ENCODE results near the gene ANKH.

Gene ANKH

DNA sequence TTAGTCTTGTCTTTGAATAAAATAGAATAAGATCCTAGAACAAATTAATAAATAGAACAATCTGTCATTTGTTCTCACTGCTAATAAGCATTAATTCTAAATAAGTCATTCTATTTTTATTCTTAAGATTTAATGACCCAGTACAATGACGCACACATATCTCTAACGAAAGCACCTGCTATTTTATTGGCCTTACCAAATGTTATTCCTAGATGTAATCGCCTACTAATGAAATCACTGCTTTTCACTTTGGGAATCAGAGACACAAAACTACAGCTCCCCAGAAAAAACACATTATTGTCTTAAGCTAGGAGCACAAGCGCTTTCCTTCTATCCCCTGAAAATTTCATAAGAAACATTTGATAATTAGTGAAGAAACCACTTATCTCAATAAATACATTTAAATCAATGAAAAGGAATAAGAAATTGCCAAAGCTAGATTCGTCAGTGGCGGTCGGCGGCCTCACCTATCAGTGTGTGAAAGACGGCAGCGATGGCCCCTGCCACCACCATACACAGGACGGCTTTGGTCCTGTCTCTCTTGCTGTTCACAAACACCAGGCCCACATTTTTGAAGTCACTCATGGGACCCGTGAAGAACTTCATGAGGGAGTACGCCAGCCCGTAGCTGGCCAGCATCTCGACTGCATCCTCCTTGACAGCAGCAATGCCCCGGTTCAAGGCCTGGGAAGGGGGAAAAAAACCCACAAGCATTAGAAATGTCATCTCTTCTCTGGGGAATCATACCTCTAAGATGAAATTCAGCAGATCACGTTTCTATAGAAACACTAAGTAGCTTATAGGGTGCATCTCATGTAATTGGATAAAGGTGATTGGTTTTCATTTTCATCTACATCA is 102.8 kb downstream of the ANKH start:
- Histone ChIP-seq H3K79me2 (ENCODE audit: insufficient read depth, low read length) (peaks cover 16% of the 10 kb centered on the region), H3K27ac (ENCODE audit: low read length) (no peak overlapping the region), H4K20me1 (ENCODE audit: insufficient read depth, low read length) (peaks cover 12% of the 10 kb centered on the region; the same call in 1 of the 2 replicates), H3K4me2 (ENCODE audit: insufficient read depth, low read length) (no peak overlapping the region), H3K36me3 (ENCODE audit: insufficient read depth, low read length) (peaks cover 26% of the 10 kb centered on the region), H3K4me1 (ENCODE audit: insufficient read depth, low read length) (no peaks in the 10 kb centered on the region), H3K9me3 (ENCODE audit: insufficient read depth, low read length, severe bottlenecking) (no peaks in the 10 kb centered on the region), H3K27me3 (ENCODE audit: insufficient read depth, low read length, poor library complexity) (no peaks in the 10 kb centered on the region), H3K4me3 (ENCODE audit: low read depth in 1 of 2, low read length in 2 of 2) (no peak overlapping the region), H2AFZ (ENCODE audit: low read depth, low read length) (no peak overlapping the region), H3K9ac (ENCODE audit: low read depth, low read length) (no peak overlapping the region)
- DNase-seq: no peak
- ATAC-seq (ENCODE audit: insufficient read depth, low read depth): no peak
- TF ChIP-seq, protein P1, sequence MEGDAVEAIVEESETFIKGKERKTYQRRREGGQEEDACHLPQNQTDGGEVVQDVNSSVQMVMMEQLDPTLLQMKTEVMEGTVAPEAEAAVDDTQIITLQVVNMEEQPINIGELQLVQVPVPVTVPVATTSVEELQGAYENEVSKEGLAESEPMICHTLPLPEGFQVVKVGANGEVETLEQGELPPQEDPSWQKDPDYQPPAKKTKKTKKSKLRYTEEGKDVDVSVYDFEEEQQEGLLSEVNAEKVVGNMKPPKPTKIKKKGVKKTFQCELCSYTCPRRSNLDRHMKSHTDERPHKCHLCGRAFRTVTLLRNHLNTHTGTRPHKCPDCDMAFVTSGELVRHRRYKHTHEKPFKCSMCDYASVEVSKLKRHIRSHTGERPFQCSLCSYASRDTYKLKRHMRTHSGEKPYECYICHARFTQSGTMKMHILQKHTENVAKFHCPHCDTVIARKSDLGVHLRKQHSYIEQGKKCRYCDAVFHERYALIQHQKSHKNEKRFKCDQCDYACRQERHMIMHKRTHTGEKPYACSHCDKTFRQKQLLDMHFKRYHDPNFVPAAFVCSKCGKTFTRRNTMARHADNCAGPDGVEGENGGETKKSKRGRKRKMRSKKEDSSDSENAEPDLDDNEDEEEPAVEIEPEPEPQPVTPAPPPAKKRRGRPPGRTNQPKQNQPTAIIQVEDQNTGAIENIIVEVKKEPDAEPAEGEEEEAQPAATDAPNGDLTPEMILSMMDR (IDR thresholded peaks at IDR 0.05; ENCODE audit: borderline replicate concordance, extremely low read depth, low read length, poor library complexity, severe bottlenecking): no peak
- no peak for TF ChIP-seq EZH2 (IDR thresholded peaks at IDR 0.05; ENCODE audit: borderline replicate concordance, low read depth, low read length, severe bottlenecking)

- Histone ChIP-seq H3K27me3 (ENCODE audit: insufficient read depth, low read length, poor library complexity) (no peaks in the 10 kb centered on the region), H2AFZ (ENCODE audit: low read depth, low read length) (no peak overlapping the region), H3K27ac (ENCODE audit: low read length) (no peak overlapping the region), H3K4me1 (ENCODE audit: insufficient read depth, low read length) (no peaks in the 10 kb centered on the region), H3K4me3 (ENCODE audit: low read depth in 1 of 2, low read length in 2 of 2) (no peak overlapping the region), H3K9ac (ENCODE audit: low read depth, low read length) (no peak overlapping the region), H4K20me1 (ENCODE audit: insufficient read depth, low read length) (peaks cover 8% of the 10 kb centered on the region; the same call in 1 of the 2 replicates), H3K36me3 (ENCODE audit: insufficient read depth, low read length) (peaks cover 26% of the 10 kb centered on the region), H3K9me3 (ENCODE audit: insufficient read depth, low read length, severe bottlenecking) (no peaks in the 10 kb centered on the region), H3K4me2 (ENCODE audit: insufficient read depth, low read length) (no peak overlapping the region), H3K79me2 (ENCODE audit: insufficient read depth, low read length) (peaks cover 14% of the 10 kb centered on the region)
- peak; percentile 37; the same call in 1 of the 3 replicates for ATAC-seq (ENCODE audit: insufficient read depth, low read depth)
- no peak for DNase-seq
- TF ChIP-seq, protein P1 (IDR thresholded peaks at IDR 0.05; ENCODE audit: borderline replicate concordance, extremely low read depth, low read length, poor library complexity, severe bottlenecking): no peak
- TF ChIP-seq EZH2 (IDR thresholded peaks at IDR 0.05; ENCODE audit: borderline replicate concordance, low read depth, low read length, severe bottlenecking): no peak
These were observed 103.7 kb downstream of the ANKH start for GRCh38 chr5:14767735-14768507.

- Histone ChIP-seq H3K79me2 (ENCODE audit: insufficient read depth, low read length) (peaks cover 7% of the 10 kb centered on the region), H3K27ac (ENCODE audit: low read length) (no peak overlapping the region), H3K27me3 (ENCODE audit: insufficient read depth, low read length, poor library complexity) (no peaks in the 10 kb centered on the region), H4K20me1 (ENCODE audit: insufficient read depth, low read length) (peaks cover 3% of the 10 kb centered on the region; the same call in 1 of the 2 replicates), H2AFZ (ENCODE audit: low read depth, low read length) (no peak overlapping the region), H3K4me1 (ENCODE audit: insufficient read depth, low read length) (no peaks in the 10 kb centered on the region), H3K4me3 (ENCODE audit: low read depth in 1 of 2, low read length in 2 of 2) (no peak overlapping the region), H3K9me3 (ENCODE audit: insufficient read depth, low read length, severe bottlenecking) (no peaks in the 10 kb centered on the region), H3K4me2 (ENCODE audit: insufficient read depth, low read length) (no peak overlapping the region), H3K9ac (ENCODE audit: low read depth, low read length) (no peak overlapping the region), H3K36me3 (ENCODE audit: insufficient read depth, low read length) (peaks cover 26% of the 10 kb centered on the region)
- TF ChIP-seq EZH2 (IDR thresholded peaks at IDR 0.05; ENCODE audit: borderline replicate concordance, low read depth, low read length, severe bottlenecking): no peak
- TF ChIP-seq, protein P1 (IDR thresholded peaks at IDR 0.05; ENCODE audit: borderline replicate concordance, extremely low read depth, low read length, poor library complexity, severe bottlenecking): no peak
- no peak for DNase-seq
- ATAC-seq (ENCODE audit: insufficient read depth, low read depth): no peak
These were observed 104.5 kb downstream of the ANKH start for GRCh38 chr5:14767053-14767452.

Measured in DND-41 (cell line).